SHP77 (cell line): ENCODE measurements around the gene RIMS1.

Experiments used
- DNase-seq, 2 experiments: peaks; one replicate each; lab custom pipeline; 2025; lab: John Stamatoyannopoulos, UW

RIMS1 gene

GRCh38 chr6:72238900-72239299 lies 352.6 kb downstream of the RIMS1 start:
- DNase-seq, result no peak

DNA sequence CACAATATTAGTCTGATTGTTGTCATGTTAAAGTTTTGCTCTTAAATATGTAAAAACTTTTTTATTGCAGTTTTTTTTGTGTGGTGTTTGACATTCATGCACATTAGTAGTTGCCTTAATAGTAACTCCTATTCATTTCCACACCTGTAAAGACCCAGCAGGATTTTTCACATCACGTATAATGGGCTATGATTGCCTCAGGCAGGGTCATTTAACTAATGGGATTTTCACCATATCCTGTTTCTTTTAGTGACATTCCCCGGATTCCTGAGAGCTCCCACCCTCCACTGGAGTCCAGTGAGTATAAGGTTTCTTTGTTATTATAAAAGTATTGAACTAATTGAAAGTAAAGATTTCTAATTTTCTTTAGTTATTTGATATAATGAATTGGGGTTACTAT lies 359.2 kb downstream of the RIMS1 start:
- DNase-seq, result no peak

DNA sequence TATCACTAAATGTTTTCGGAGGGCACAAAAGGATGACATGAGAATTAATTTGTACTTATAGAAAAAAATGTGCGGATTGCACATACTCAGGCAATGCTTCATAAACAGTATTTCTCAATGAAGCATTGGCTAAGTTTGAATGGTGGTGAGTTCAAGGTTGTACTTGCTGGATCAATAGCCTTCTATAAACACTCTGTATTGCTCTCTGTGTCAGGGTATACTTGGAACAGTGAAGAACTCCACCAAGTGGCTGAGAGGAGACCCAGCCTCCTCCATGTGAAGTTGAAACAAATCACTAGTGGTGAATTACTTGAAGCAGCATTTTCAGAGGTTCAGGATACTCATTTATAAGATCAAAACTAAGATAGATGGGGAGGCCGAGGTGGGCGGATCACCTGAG lies 360.6 kb downstream of the RIMS1 start:
- no peak for DNase-seq

DNA sequence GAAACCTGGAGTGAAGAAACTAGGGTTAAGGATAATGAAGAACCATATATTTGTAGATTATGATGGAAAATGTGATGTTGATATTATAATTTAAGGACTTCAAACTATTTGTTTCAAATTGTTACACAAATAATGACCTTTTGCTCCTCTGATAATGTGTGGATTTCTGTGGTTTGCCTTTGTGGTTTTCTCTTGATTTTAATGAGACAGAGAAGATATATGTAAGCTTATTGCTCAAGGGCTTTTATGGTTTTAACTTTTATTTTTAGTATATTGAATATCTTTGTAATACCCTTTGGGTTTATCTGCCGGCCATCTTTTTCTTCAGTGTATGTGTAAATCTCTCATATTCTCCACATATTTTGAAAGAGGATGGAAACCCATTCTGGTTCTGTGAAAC lies 362.3 kb downstream of the RIMS1 start:
- no peak for DNase-seq

DNA sequence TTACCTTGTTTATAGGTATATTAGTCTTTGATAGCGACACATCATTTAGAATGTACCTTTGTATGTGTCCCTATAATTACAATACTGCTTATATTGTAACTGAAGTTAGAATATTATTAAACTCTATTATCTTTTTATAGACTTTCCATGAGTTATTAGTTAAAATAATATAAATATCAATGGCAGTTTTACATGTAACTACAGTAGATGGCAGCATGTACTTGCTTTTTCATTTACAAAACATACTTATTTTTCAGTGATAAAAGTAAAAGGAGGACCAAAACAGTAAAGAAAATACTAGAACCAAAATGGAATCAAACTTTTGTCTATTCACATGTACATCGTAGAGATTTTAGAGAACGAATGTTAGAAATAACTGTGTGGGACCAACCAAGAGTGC lies 364.3 kb downstream of the RIMS1 start:
- DNase-seq, result no peak

GRCh38 chr6:72260489-72260888 lies 374.1 kb downstream of the RIMS1 start:
- DNase-seq, result no peak

- no peak for DNase-seq
Measured at GRCh38 chr6:72261554-72261953, 375.2 kb downstream of the RIMS1 start.

DNA sequence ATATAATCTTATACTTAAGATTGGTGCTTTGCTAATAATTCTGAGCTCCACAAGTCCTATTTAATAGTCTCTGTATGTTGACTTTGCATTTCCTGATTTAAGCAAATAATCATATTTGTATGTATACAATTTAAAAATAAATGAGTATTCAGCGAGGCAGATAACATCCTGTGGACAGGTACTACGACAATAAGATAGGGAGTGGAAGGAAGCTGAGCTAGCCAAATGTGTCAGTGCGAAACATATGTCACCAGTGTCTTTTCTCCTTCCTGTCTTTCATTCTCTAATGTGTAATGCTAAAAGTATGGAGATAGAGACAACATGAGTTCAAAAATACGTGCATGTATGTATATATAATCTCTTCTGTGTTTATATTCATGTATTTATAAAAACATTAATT lies 375.9 kb downstream of the RIMS1 start:
- DNase-seq, result no peak

DNA sequence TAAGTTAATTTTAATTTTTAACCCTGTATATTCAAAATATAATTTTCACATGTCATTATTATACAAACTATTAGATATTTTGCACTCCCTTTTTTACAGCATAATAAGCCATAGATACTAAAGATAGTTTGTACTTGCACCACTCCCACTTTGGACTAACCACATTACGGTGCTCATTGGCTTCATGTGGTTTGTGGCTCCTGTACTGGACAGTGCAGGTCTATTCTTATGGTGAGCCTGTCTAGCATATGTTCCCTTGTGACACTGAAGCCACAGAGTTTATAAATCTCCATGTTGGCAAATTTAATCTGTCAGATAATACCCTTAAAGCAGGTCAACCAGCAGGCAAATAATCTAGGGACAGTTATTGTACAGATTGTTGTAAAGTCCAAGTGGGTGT lies 381.1 kb downstream of the RIMS1 start:
- DNase-seq, result no peak

DNA sequence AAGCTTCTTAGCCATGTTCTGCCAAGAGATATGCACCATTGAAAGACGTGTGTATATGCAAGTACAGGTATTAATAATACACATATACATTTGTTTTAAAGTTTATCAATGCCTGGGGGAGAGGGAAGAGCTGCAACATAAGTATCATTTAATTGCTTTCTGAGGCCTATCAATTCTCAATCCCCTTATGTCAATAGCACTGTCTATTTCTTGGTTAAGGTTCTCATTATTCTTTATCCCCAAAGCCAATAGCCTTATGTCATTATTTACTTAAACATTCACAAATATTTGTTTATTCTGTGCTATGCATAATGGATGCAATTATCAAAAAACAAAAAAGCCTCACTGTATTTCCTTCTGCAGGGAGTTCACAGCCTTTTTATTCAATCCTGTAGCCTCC lies 385.2 kb downstream of the RIMS1 start:
- no peak for DNase-seq

- no peak for DNase-seq
Measured at GRCh38 chr6:72272958-72273357, 386.6 kb downstream of the RIMS1 start.

DNA sequence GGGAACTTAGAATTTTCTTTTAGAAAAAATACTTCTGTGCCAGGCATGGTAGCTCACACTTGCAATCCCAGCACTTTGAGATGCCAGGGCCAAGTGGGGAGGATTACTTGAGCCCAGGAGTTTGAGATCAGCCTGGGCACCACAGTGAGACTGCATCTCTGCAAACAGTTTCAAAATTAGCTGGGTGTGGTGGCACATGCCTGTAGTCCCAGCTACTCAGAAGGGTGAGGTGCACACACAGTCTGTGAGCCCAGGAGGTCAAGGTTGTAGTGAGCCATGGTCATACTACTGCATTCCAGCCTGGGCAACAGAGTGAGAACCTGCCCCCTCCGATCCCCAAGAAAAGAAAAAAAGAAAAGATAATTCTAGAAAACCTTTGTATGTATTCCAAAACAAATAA lies 389.5 kb downstream of the RIMS1 start:
- no peak for DNase-seq

GRCh38 chr6:72282201-72282600 lies 395.9 kb downstream of the RIMS1 start:
- DNase-seq, result no peak

DNA sequence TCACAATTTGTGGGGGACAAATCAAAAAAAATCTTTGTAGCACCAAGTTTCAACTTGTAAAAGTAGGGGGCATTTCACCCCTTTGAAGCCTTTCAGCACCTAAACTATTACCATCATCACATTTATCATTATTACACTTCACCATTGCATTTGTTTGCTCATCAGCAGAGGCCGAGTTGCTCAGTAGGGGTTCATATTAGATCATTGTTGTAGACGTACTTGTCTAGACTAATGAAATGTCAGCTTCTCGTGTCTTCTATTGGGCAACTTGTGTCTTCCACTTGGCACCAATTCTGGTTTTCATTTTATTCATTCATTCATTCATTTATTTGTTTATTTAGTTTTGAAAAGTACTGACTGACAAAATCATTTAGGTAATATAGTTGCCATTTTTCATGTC lies 397.2 kb downstream of the RIMS1 start:
- DNase-seq, result no peak

- DNase-seq, result no peak
Measured at GRCh38 chr6:72286911-72287311, 400.6 kb downstream of the RIMS1 start.

GRCh38 chr6:72287801-72288200 lies 401.5 kb downstream of the RIMS1 start:
- DNase-seq, result no peak

- DNase-seq, result no peak
Measured at GRCh38 chr6:72288592-72288991, 402.2 kb downstream of the RIMS1 start.

- DNase-seq, result no peak
Measured at GRCh38 chr6:72290620-72291019, 404.3 kb downstream of the RIMS1 start.

DNA sequence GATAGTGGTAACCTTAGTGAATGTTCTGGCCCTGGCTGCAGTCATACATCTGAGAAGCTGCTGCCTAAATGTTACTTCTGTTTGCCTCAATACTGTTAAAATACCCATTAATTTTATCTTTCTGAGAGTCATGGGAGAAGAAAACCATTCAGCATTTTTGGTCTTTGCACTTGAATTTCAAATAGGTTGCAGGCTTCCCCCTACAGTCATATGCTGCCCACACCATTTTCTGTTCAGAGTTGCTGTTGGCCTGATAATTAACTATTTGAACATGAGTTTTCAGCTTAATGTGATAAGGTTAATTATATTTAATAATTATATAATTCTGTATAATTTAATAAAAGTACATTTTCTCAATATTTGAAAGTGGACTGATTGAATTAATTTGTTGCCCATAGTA lies 410.0 kb downstream of the RIMS1 start:
- DNase-seq, result no peak

- no peak for DNase-seq
Measured at GRCh38 chr6:72305971-72306370, 419.6 kb downstream of the RIMS1 start.

- DNase-seq, result no peak
Measured at GRCh38 chr6:72316675-72317380, 430.5 kb downstream of the RIMS1 start.

DNA sequence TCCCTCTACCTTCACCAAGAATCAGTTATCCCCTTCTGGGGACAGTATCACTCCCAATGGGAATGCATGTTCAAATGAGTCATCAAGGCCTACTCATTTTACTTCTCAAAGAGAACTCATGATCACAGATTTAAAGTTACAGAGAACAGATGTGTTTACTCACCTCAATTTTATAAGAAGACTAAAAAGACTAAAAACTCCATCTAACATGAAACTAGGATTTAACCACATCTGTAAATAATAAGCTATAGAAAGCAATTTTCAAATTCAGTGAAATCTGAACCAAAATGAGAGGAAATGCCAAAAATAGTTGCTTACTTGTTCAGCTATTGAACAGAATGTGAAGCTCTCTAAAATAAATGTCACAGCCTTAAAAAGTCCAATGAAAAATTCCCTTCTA lies 435.4 kb downstream of the RIMS1 start:
- DNase-seq, result no peak

- no peak for DNase-seq
Measured at GRCh38 chr6:72322771-72323170, 436.4 kb downstream of the RIMS1 start.

- no peak for DNase-seq
Measured at GRCh38 chr6:72324591-72324990, 438.2 kb downstream of the RIMS1 start.

DNA sequence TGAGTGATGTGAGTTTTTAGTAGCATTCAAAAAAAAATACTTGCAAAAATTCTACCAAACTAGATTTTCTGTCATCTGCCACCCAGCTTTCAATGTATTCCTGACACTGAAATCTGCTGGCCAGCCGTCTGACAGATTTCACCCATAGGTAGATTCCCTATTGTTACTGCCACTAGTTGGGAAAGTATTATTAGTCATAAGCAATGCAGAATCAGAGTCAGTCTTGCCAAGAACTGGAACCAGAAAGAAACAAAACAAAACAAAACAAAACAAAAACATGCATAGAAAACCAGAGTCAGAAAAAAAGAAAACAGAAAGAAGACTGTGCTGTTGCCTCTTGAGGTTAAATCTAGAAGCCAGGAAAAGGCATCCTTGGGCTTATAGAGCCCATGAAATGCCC lies 442.4 kb downstream of the RIMS1 start:
- no peak for DNase-seq
